Kidney (tissue), 14 donors: ENCODE measurements around the gene PCDH8. TPM values are rescaled to one million over a fixed set of nuclear protein-coding genes. Genes with fewer than 3 reads are reported as not detected.

Source experiments
- DNase-seq, 5 donors: peaks; one replicate each; pipeline ENCODE4 v3.0.0-alpha.2; 2013 to 2020
- FAIRE-seq: peaks from 2 replicates; lab custom pipeline; 2012; peaks lifted over from hg19 to GRCh38; lab: Jason Lieb, UNC
- H3K27ac ChIP-seq, 2 donors: one replicate each; pipeline ENCODE4 v1.7.0; 2013; ENCODE audit warnings: low read depth in 2 of 2, low read length in 2 of 2, inconsistent platforms in 1 of 2
- H3K27me3 ChIP-seq: one replicate; pipeline ENCODE4 v1.7.1; 2013; ENCODE audit warnings: low read length, inconsistent platforms; ENCODE audit not compliant: control insufficient read depth, insufficient read depth
- H3K36me3 ChIP-seq, 3 donors: one replicate each; pipeline versions ENCODE4 v1.7.0 to v1.7.1; 2013; ENCODE audit warnings: low read length in 3 of 3, control low read depth in 1 of 3, inconsistent platforms in 1 of 3; ENCODE audit not compliant: insufficient read depth in 3 of 3, control insufficient read depth in 2 of 3
- H3K4me1 ChIP-seq, 3 donors: one replicate each; pipeline versions ENCODE4 v1.7.0 to v1.7.1; 2013; ENCODE audit warnings: low read length in 3 of 3, inconsistent platforms in 1 of 3, low read depth in 1 of 3; ENCODE audit not compliant: control insufficient read depth in 2 of 3, insufficient read depth in 2 of 3
- H3K4me3 ChIP-seq, 3 donors: one replicate each; pipeline versions ENCODE4 v1.7.0 to v1.8.1; 2013; ENCODE audit warnings: low read length in 3 of 3, control low read depth in 1 of 3, inconsistent platforms in 1 of 3
- H3K9ac ChIP-seq, 3 donors: one replicate each; pipeline versions ENCODE4 v1.7.0 to v1.7.1; 2013; ENCODE audit warnings: low read length in 3 of 3, control low read depth in 1 of 3, inconsistent platforms in 1 of 3
- H3K9me3 ChIP-seq, 3 donors: one replicate each; pipeline versions ENCODE4 v1.7.0 to v1.7.1; 2013; ENCODE audit warnings: low read length in 3 of 3, control low read depth in 1 of 3, inconsistent platforms in 1 of 3; ENCODE audit not compliant: control insufficient read depth in 2 of 3, insufficient read depth in 1 of 3
- intact Hi-C: fragments of 100-400 bp; cut with DNase I; formaldehyde crosslinking; loops from one replicate; pipeline ENCODE4 v1.11.1; 2022
- microRNA-seq: library from miRNA; unstranded; fragments of <30 nt; microRNA quantifications from one replicate; pipeline ENCODE4 v1.2.0, GENCODE V29; 2020
- polyA plus RNA-seq: library from polyadenylated mRNA; stranded (reverse); fragments of 350-450 nt; fragmentation: Illumina TruSeq; extraction: RNeasy Lipid Tissue Mini Kit (QIAGEN cat#74804); gene quantifications from one replicate; pipeline ENCODE4 v1.2.3, GENCODE V29; 2014; ENCODE audit warnings: low read depth, low replicate concordance; ENCODE audit not compliant: insufficient read depth
- total RNA-seq: library from RNA; stranded (reverse); fragmentation: NEBNext Ultra II Directional; extraction: Animal tissue kit (Norgen Biotek cat#: 25700); gene quantifications from one replicate; pipeline ENCODE4 v1.2.1, GENCODE V29; 2021
- TF ChIP-seq, protein P1 (sequence below): IDR thresholded peaks from 3 replicates; pipeline ENCODE4 v1.5.1; 2012; ENCODE audit warnings: mild to moderate bottlenecking, moderate library complexity, borderline replicate concordance; ENCODE audit not compliant: insufficient read depth; ENCODE audit errors: extremely low read depth
- donor health status: control.
- donor health status: control.
- donor health status: control.
- donor health status: control.
- donor health status: control.
- donor health status: DM: yes; HTN: yes; CAD: no.
- donor health status: Normal renal cell carcinoma (clear cell type).

Gene PCDH8
- total and polyA plus RNA-seq, 2 donors from 2014 or later = not detected

DNA sequence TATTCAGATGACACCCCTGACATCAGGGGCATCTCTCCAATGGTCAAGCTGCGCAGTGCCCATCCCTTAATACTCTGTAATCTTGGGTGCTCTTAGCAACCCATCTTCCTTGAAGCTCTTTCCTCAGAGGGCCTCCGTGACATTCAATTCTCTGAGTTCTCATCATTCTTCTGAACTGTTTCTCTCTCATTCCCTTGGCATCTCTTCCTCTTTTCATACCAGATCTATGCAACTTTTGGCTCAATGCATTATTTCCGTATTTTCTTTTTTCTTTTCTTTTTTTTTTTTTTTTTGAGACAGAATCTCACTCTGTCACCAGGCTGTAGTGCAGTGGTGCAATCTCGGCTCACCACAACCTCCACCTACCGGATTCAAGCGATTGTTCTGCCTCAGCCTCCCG is 53.9 kb downstream of the PCDH8 start:
- DNase-seq = no peak
- H3K9ac ChIP-seq = no peak overlapping the region
- no peaks in the 10 kb centered on the region for H3K4me1 ChIP-seq
- H3K27me3 ChIP-seq = no peaks in the 10 kb centered on the region
- no peaks in the 10 kb centered on the region for H3K36me3 ChIP-seq
- TF ChIP-seq, protein P1, sequence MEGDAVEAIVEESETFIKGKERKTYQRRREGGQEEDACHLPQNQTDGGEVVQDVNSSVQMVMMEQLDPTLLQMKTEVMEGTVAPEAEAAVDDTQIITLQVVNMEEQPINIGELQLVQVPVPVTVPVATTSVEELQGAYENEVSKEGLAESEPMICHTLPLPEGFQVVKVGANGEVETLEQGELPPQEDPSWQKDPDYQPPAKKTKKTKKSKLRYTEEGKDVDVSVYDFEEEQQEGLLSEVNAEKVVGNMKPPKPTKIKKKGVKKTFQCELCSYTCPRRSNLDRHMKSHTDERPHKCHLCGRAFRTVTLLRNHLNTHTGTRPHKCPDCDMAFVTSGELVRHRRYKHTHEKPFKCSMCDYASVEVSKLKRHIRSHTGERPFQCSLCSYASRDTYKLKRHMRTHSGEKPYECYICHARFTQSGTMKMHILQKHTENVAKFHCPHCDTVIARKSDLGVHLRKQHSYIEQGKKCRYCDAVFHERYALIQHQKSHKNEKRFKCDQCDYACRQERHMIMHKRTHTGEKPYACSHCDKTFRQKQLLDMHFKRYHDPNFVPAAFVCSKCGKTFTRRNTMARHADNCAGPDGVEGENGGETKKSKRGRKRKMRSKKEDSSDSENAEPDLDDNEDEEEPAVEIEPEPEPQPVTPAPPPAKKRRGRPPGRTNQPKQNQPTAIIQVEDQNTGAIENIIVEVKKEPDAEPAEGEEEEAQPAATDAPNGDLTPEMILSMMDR = no peak
- H3K9me3 ChIP-seq = no peaks in the 10 kb centered on the region
- FAIRE-seq = no peak
- no peak overlapping the region for H3K27ac ChIP-seq
- no peak overlapping the region for H3K4me3 ChIP-seq
- intact Hi-C loops = no loop called here

GRCh38 chr13:52793515-52794061 is 54.9 kb downstream of the PCDH8 start:
- H3K27ac ChIP-seq = no peak overlapping the region
- no peaks in the 10 kb centered on the region for H3K4me1 ChIP-seq
- TF ChIP-seq, protein P1 = no peak
- H3K9me3 ChIP-seq = no peaks in the 10 kb centered on the region
- FAIRE-seq (no peak), DNase-seq (no peak)
- H3K9ac ChIP-seq = no peak overlapping the region
- intact Hi-C loops = no loop called here
- H3K4me3 ChIP-seq = no peak overlapping the region
- no peaks in the 10 kb centered on the region for H3K36me3 ChIP-seq
- no peaks in the 10 kb centered on the region for H3K27me3 ChIP-seq

Small RNA genes within 50 kb of the gene (microRNA-seq; reads per million reads assigned to microRNA genes)
- not detected for gene MIR759

Other genes starting within 250 kb of the PCDH8 start
- gene HNRNPA1L2, start 206.2 kb downstream of the PCDH8 start, total RNA-seq = 9.3 TPM
- gene HNRNPA1L2, start 206.2 kb downstream of the PCDH8 start, polyA plus RNA-seq = 8.9 TPM
- gene SUGT1, start 195.8 kb downstream of the PCDH8 start, total RNA-seq = 51.5 TPM
- 55.8 TPM for gene SUGT1, start 195.8 kb downstream of the PCDH8 start, polyA plus RNA-seq
- not detected for gene CNMD, start 108.8 kb downstream of the PCDH8 start, total RNA-seq
- not detected for gene CNMD, start 108.8 kb downstream of the PCDH8 start, polyA plus RNA-seq
- gene OLFM4, start 180.2 kb upstream of the PCDH8 start, total RNA-seq = 40.9 TPM
- gene OLFM4, start 180.2 kb upstream of the PCDH8 start, polyA plus RNA-seq = 14.6 TPM